ENCODE results near the gene KRTAP5-10.

DNA sequence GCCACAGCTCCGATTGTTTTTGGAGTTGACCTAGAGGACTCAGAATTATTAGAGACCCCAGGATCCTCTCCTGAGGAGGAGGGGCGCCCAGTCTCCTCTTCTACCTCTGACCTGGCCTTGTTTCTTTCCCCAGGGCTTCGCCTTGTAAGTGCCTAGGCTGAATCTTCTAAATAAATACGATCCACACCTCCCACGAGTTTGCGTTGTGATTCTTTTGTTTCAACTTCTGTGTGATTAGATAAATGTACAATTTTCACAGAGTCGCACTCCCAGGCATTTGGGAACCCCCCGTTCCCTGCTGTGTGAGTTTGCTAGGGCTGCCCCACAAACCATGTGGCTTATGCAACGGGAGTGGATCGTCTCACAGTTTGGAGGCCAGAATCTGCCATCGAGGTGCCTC lies 26.3 kb upstream of the KRTAP5-10 start:
- TF ChIP-seq YY1 (IDR thresholded peaks at IDR 0.05; ENCODE audit: extremely low read depth, insufficient replicate concordance, low read depth, low read length), result no peak
- no peak for TF ChIP-seq ELF1 (IDR thresholded peaks at IDR 0.05; ENCODE audit: borderline replicate concordance, low read depth)
- TF ChIP-seq, protein P1, sequence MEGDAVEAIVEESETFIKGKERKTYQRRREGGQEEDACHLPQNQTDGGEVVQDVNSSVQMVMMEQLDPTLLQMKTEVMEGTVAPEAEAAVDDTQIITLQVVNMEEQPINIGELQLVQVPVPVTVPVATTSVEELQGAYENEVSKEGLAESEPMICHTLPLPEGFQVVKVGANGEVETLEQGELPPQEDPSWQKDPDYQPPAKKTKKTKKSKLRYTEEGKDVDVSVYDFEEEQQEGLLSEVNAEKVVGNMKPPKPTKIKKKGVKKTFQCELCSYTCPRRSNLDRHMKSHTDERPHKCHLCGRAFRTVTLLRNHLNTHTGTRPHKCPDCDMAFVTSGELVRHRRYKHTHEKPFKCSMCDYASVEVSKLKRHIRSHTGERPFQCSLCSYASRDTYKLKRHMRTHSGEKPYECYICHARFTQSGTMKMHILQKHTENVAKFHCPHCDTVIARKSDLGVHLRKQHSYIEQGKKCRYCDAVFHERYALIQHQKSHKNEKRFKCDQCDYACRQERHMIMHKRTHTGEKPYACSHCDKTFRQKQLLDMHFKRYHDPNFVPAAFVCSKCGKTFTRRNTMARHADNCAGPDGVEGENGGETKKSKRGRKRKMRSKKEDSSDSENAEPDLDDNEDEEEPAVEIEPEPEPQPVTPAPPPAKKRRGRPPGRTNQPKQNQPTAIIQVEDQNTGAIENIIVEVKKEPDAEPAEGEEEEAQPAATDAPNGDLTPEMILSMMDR (IDR thresholded peaks at IDR 0.05 in 2 of 3, conservative IDR thresholded peaks at IDR 0.05 in 1 of 3; ENCODE audit: borderline replicate concordance in 1 of 3, insufficient read depth in 1 of 3, low read depth in 2 of 3, low read length in 2 of 3), result no peak
- no peak for TF ChIP-seq RAD21 (IDR thresholded peaks at IDR 0.05; ENCODE audit: low read depth)
- TF ChIP-seq POLR2AphosphoS5 (IDR thresholded peaks at IDR 0.05; ENCODE audit: low read depth, low read length), result no peak

Data from HCT116 (cell line).